Mucosa of rectum (tissue), 2 donors: ENCODE measurements around the gene CAMK1D.
"Not testable (repeated sequence)": the region's sequence is repeated elsewhere in the genome, so short reads cannot be mapped to it uniquely, and the experiment has no call there.

Source experiments
- H3K27ac ChIP-seq, 2 donors: one replicate each; pipeline ENCODE4 v1.7.0; 2013; ENCODE audit warnings: inconsistent platforms in 2 of 2, low read depth in 2 of 2, low read length in 2 of 2
- H3K27me3 ChIP-seq, 2 donors: one replicate each; pipeline ENCODE4 v1.7.0; 2013; ENCODE audit warnings: low read length in 2 of 2; ENCODE audit not compliant: control insufficient read depth in 2 of 2, insufficient read depth in 2 of 2
- H3K36me3 ChIP-seq, 2 donors: one replicate each; pipeline ENCODE4 v1.7.0; 2013; ENCODE audit warnings: low read length in 2 of 2; ENCODE audit not compliant: control insufficient read depth in 2 of 2, insufficient read depth in 2 of 2
- H3K4me1 ChIP-seq, 2 donors: one replicate each; pipeline ENCODE4 v1.7.0; 2013; ENCODE audit warnings: low read length in 2 of 2, mild to moderate bottlenecking in 1 of 2; ENCODE audit not compliant: control insufficient read depth in 2 of 2, insufficient read depth in 2 of 2
- H3K4me3 ChIP-seq, 2 donors: one replicate each; pipeline ENCODE4 v1.7.0; 2013; ENCODE audit warnings: low read length in 2 of 2
- H3K9ac ChIP-seq, 2 donors: one replicate each; pipeline ENCODE4 v1.7.0; 2013; ENCODE audit warnings: low read length in 2 of 2, low read depth in 1 of 2, mild to moderate bottlenecking in 1 of 2
- H3K9me3 ChIP-seq, 2 donors: one replicate each; pipeline ENCODE4 v1.7.0; 2013; ENCODE audit warnings: low read length in 2 of 2; ENCODE audit not compliant: control insufficient read depth in 2 of 2
- donor health status: healthy.
- donor health status: Normal muscosa, but diverticular disease.

CAMK1D gene

GRCh38 chr10:12540341-12540781 lies 191.0 kb downstream of the CAMK1D start:
- H3K36me3 ChIP-seq: no peaks in the 10 kb centered on the region
- H3K4me1 ChIP-seq: no peaks in the 10 kb centered on the region
- no peak overlapping the region for H3K9ac ChIP-seq
- no peak overlapping the region for H3K27ac ChIP-seq
- no peaks in the 10 kb centered on the region for H3K9me3 ChIP-seq
- H3K27me3 ChIP-seq: no peaks in the 10 kb centered on the region
- no peak overlapping the region for H3K4me3 ChIP-seq

- Histone ChIP-seq H3K4me1 (no peaks in the 10 kb centered on the region), H3K9me3 (no peaks in the 10 kb centered on the region), H3K4me3 (no peak overlapping the region), H3K27ac (no peak overlapping the region), H3K9ac (no peak overlapping the region), H3K27me3 (no peaks in the 10 kb centered on the region), H3K36me3 (no peaks in the 10 kb centered on the region)
Observed at GRCh38 chr10:12541446-12542067, 192.2 kb downstream of the CAMK1D start.

- H3K36me3 ChIP-seq: no peaks in the 10 kb centered on the region
Observed at GRCh38 chr10:12542133-12542670, 192.9 kb downstream of the CAMK1D start.

GRCh38 chr10:12543589-12543988 lies 194.2 kb downstream of the CAMK1D start:
- H3K4me3 ChIP-seq: no peak overlapping the region
- peaks cover 5 to 6% of the 10 kb centered on the region in 2 donors for H3K4me1 ChIP-seq
- no peaks in the 10 kb centered on the region for H3K9me3 ChIP-seq
- no peaks in the 10 kb centered on the region for H3K27me3 ChIP-seq
- no peak overlapping the region for H3K27ac ChIP-seq
- no peak overlapping the region for H3K9ac ChIP-seq
- H3K36me3 ChIP-seq: no peaks in the 10 kb centered on the region

More at GRCh38 chr10:12542133-12542670, 192.9 kb downstream of the CAMK1D start:
- Histone ChIP-seq H3K9ac (no peak overlapping the region), H3K27ac (no peak overlapping the region), H3K9me3 (no peaks in the 10 kb centered on the region), H3K4me3 (no peak overlapping the region), H3K4me1 (peaks cover 1 to 3% of the 10 kb centered on the region in 2 donors), H3K27me3 (no peaks in the 10 kb centered on the region)

- not testable (repeated sequence) for H3K9me3 ChIP-seq, H3K4me3 ChIP-seq, H3K36me3 ChIP-seq, H3K27me3 ChIP-seq, H3K4me1 ChIP-seq, H3K9ac ChIP-seq, H3K27ac ChIP-seq
Observed at GRCh38 chr10:12546160-12546802, 196.9 kb downstream of the CAMK1D start.

- H3K9ac ChIP-seq: no peak overlapping the region
- no peaks in the 10 kb centered on the region for H3K9me3 ChIP-seq
- no peaks in the 10 kb centered on the region for H3K27me3 ChIP-seq
- H3K4me1 ChIP-seq: peaks cover 5 to 6% of the 10 kb centered on the region in 2 donors
- H3K36me3 ChIP-seq: no peaks in the 10 kb centered on the region
- no peak overlapping the region for H3K4me3 ChIP-seq
- no peak overlapping the region for H3K27ac ChIP-seq
Observed at GRCh38 chr10:12547301-12547771, 198.0 kb downstream of the CAMK1D start.

- Histone ChIP-seq H3K36me3 (peaks cover 0 to 8% of the 10 kb centered on the region in 2 donors), H3K9ac (no peak overlapping the region), H3K4me3 (no peak overlapping the region), H3K4me1 (peaks cover 5 to 6% of the 10 kb centered on the region in 2 donors), H3K9me3 (no peaks in the 10 kb centered on the region), H3K27ac (no peak overlapping the region), H3K27me3 (no peaks in the 10 kb centered on the region)
Observed at GRCh38 chr10:12549297-12549696, 199.9 kb downstream of the CAMK1D start.

- H3K4me3 ChIP-seq: no peak overlapping the region
- H3K36me3 ChIP-seq: peaks cover 5 to 8% of the 10 kb centered on the region in 2 donors
- H3K9me3 ChIP-seq: no peaks in the 10 kb centered on the region
- no peak overlapping the region for H3K27ac ChIP-seq
- peaks cover 5 to 6% of the 10 kb centered on the region in 2 donors for H3K4me1 ChIP-seq
- no peak overlapping the region for H3K9ac ChIP-seq
- no peaks in the 10 kb centered on the region for H3K27me3 ChIP-seq
Observed at GRCh38 chr10:12550994-12551393, 201.6 kb downstream of the CAMK1D start.

- no peaks in the 10 kb centered on the region for H3K4me1 ChIP-seq
- H3K36me3 ChIP-seq: peaks cover 5 to 8% of the 10 kb centered on the region in 2 donors
- H3K4me3 ChIP-seq: no peak overlapping the region
- H3K27ac ChIP-seq: no peak overlapping the region
- H3K9ac ChIP-seq: no peak overlapping the region
- no peaks in the 10 kb centered on the region for H3K27me3 ChIP-seq
- no peaks in the 10 kb centered on the region for H3K9me3 ChIP-seq
Observed at GRCh38 chr10:12556039-12556438, 206.7 kb downstream of the CAMK1D start.

GRCh38 chr10:12559578-12560178 lies 210.3 kb downstream of the CAMK1D start:
- H3K9ac ChIP-seq: no peak overlapping the region
- peaks cover 0 to 5% of the 10 kb centered on the region in 2 donors for H3K36me3 ChIP-seq

More at GRCh38 chr10:12559578-12560178, 210.3 kb downstream of the CAMK1D start:
- Histone ChIP-seq H3K9me3 (no peaks in the 10 kb centered on the region), H3K27me3 (no peaks in the 10 kb centered on the region), H3K27ac (no peak overlapping the region), H3K4me3 (no peak overlapping the region), H3K4me1 (no peaks in the 10 kb centered on the region)
